HCT116 (cell line): ENCODE measurements around the gene TNFAIP8.

ENCODE experiments used
- CTCF ChIP-seq, 3 experiments: fragments of 200-600 bp in 1 of 3; sonication (generic) in 1 of 3; IDR thresholded peaks in 2 of 3; conservative IDR thresholded peaks in 1 of 3; 2 replicates each; pipeline ENCODE4 v1.5.1; 2012 to 2017; ENCODE audit warnings: low read depth in 2 of 3, low read length in 2 of 3, antibody characterized with exemption in 1 of 3, borderline replicate concordance in 1 of 3, control low read depth in 1 of 3, mild to moderate bottlenecking in 1 of 3, mixed read lengths in 1 of 3, mixed run types in 1 of 3, moderate library complexity in 1 of 3; ENCODE audit not compliant: insufficient read depth in 1 of 3
- YY1 ChIP-seq: IDR thresholded peaks from 2 replicates; pipeline ENCODE4 v1.6.1; 2011; ENCODE audit warnings: low read length, low read depth, moderate library complexity, mild to moderate bottlenecking; ENCODE audit not compliant: insufficient replicate concordance; ENCODE audit errors: extremely low read depth

- TF ChIP-seq CTCF (IDR thresholded peaks at IDR 0.05 in 2 of 3, conservative IDR thresholded peaks at IDR 0.05 in 1 of 3; ENCODE audit: borderline replicate concordance in 1 of 3, insufficient read depth in 1 of 3, low read depth in 2 of 3, low read length in 2 of 3) (no peak), YY1 (no peak)
Measured at GRCh38 chr5:119319401-119319800, 36.4 kb upstream of the TNFAIP8 start.
